GM21423 (cell line): ENCODE measurements around the gene TMEM127.
"Not testable (repeated sequence)": the region's sequence is repeated elsewhere in the genome, so short reads cannot be mapped to it uniquely, and the experiment has no call there.

Source experiments
- ATAC-seq: cut with Tn5 transposase; IDR thresholded peaks from one replicate; pipeline ENCODE4 v1.9.1; 2021; ENCODE audit warnings: mild to moderate bottlenecking, moderate library complexity; ENCODE audit not compliant: unreplicated experiment

Gene TMEM127

DNA sequence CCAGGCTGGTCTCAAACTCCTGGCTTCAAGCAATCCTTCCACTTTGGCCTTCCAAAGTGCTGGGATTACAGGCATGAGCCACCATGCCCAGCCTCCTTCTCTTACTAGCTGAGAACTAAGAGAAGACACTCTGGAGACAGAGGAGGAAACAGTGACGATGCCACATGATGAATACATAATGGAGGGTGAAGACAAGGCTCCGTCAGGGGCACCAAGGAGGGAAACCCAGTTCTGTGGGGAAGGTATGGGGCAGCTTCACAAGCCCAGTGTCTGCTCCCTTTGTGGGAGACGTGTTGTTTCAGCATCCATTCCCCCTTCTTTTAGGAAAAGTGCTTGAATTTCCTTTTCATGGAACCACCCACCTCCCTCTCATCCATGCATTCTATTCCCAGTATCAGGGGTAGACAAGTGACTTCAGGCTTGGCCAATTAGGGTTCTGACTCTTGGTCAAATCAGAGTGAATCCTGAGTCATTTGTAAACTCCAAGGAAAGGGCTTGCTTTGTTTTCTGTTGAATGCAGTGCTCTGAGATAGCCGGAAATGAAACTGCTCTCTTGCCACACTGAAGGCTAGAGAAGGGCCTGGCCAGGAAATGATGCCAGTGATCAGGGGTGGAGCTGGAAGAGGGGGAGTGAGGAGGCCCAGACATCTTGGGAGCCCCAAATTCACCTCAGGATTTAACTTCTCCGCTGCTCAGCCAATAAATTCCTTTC, 23.7 kb downstream of the TMEM127 start:
- peak; percentile 77 for ATAC-seq

- ATAC-seq, result no peak
Measured at GRCh38 chr2:96241227-96241626, 24.6 kb downstream of the TMEM127 start.

- ATAC-seq, result no peak
Measured at GRCh38 chr2:96240341-96241038, 25.3 kb downstream of the TMEM127 start.

GRCh38 chr2:96239745-96240264, 26.0 kb downstream of the TMEM127 start:
- no peak for ATAC-seq

GRCh38 chr2:96239091-96239490, 26.7 kb downstream of the TMEM127 start:
- ATAC-seq, result no peak

GRCh38 chr2:96238266-96238665, 27.5 kb downstream of the TMEM127 start:
- no peak for ATAC-seq

GRCh38 chr2:96236882-96237281, 28.9 kb downstream of the TMEM127 start:
- ATAC-seq, result no peak

GRCh38 chr2:96233880-96234316, 31.9 kb downstream of the TMEM127 start:
- ATAC-seq, result peak; percentile 89

- ATAC-seq, result no peak
Measured at GRCh38 chr2:96233436-96233835, 32.4 kb downstream of the TMEM127 start.

DNA sequence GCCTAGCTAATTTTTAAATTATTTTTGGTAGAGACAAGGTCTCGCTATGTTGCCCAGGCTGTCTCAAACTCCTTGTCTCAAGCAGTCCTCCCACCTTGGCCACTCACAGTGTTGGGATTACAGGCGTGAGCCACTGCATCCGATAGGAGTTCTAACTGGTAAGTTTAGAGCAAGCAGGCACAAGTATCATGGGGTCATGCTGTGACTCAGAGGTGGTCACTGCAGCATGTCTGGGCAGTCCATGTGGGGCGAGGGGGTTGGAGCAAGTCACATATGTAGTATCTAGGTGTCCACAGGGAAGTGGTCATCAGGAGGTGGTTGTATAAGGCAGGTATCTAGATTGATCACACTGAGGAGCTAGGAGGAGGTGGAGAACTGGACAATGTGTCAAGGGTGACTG, 34.5 kb downstream of the TMEM127 start:
- ATAC-seq, result no peak

DNA sequence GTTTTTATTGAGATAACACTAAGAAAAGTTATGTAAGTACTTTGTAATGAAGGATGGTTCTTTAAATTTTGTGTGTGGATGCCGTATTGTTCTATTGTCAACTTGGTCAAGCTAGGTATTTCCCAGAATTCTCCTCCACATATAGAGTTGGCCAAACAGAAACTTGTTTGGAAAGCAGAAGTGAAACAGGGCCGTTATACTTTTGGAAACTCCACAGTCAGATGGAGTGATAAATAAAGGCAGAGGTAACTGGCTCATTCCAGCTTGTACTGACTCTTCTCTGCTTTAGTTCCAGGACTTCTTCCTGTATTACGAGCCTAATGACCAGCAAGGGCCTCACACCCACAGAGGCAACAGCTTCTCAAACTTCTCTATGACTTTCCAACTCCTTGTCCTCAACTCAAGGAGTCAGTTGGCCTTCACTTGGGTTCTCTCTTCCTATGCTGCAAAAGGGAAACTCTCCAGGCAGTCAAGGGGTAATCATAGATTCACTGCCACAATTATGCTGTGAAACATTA, 40.7 kb downstream of the TMEM127 start:
- peak; percentile 77 for ATAC-seq

GRCh38 chr2:96221106-96221505, 44.7 kb downstream of the TMEM127 start:
- ATAC-seq, result not testable (repeated sequence)

DNA sequence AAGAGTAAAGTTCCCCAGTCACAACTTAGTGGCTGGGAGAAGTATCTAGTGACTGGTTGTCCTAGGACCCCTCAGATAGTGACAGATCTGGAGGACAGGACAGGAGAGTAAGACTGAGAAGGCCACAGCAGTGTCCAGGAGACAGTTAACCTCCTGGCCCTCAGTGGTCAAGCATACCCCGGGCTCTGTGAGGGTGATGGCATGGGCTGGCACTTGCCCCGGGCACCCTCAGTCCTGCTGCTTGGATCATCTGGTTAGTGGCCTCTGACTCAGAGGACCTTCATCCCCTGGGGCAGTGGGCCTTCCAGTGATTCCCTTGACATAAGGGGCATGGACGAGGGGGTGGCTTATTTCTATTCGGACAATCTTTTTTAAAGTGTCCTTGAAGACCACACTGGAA, 45.8 kb downstream of the TMEM127 start:
- ATAC-seq, result not testable (repeated sequence)

GRCh38 chr2:96218508-96219131, 47.2 kb downstream of the TMEM127 start:
- ATAC-seq, result no peak

DNA sequence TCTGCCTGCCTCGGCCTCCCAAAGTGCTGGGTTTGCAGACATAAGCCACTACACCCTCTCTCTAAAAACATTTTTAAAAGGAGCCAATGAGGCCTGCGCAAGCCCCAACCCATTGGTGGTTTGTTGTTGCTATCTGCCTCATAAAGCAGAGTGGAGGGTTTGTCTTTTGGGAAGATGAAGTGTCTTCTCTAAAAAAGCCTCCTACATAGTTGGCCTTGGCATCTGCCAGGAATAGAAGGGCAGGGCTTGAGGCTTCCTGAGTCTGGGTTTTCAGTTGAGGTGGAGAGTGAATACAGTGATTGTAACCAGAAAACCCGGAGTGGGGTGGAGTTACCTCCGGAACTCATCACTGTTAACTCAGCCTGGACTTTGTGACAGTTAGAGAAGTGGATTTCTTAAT, 51.2 kb downstream of the TMEM127 start:
- ATAC-seq, result no peak

DNA sequence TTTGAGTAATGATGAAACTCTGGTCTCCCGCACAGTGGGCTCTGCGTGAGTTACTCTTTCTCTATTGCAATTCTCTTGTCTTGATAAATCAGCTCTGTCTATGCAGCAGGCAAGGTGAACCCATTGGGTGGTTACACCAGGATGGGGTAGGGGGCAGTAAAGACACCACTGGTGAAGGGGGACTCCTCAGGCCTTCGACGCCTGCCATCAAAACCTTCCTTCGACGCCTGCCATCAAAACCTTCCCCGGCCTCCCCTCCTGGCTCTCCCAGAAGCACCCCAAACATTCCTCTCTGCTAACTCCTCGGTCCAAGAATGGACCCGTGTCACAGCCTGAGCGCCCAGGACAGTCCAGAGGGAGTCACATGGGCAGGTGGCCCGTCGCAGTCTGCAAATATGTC, 52.4 kb downstream of the TMEM127 start:
- no peak for ATAC-seq

GRCh38 chr2:96212339-96212738, 53.5 kb downstream of the TMEM127 start:
- ATAC-seq, result no peak

- no peak for ATAC-seq
Measured at GRCh38 chr2:96209729-96210085, 56.1 kb downstream of the TMEM127 start.

DNA sequence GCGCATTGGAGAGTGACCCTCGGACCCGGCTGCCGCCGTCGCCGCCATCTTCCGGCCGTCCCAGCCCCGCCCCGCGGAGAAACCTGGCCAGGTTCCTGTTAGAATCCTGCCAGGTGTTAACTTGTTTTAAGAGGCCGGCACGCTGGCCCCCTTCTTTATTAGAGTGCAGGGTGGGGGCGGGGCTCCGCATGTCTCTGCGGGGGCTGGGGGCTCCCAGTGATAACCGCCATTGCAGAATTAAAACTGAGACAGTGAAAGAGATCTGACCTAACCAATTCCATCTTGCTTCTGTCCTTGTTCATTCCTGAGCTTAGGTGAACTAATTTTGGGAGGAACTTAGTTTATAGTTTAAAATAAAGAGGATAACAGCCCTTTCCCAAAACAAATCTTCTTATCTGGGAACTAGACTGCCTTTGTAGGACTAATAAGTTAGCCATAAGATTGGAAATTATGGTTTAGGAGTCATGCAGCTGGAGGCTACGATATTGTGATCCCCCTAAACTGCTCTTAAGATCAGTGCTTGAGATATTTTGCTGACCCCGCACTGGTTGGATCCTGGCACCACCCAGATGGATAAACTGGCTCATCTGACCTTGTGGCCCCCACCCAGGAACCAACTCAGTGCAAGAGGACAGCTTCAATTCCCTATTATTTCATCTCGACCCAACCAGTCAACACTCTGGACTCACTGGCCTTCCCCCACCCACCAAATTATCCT, 56.6 kb downstream of the TMEM127 start:
- no peak for ATAC-seq

DNA sequence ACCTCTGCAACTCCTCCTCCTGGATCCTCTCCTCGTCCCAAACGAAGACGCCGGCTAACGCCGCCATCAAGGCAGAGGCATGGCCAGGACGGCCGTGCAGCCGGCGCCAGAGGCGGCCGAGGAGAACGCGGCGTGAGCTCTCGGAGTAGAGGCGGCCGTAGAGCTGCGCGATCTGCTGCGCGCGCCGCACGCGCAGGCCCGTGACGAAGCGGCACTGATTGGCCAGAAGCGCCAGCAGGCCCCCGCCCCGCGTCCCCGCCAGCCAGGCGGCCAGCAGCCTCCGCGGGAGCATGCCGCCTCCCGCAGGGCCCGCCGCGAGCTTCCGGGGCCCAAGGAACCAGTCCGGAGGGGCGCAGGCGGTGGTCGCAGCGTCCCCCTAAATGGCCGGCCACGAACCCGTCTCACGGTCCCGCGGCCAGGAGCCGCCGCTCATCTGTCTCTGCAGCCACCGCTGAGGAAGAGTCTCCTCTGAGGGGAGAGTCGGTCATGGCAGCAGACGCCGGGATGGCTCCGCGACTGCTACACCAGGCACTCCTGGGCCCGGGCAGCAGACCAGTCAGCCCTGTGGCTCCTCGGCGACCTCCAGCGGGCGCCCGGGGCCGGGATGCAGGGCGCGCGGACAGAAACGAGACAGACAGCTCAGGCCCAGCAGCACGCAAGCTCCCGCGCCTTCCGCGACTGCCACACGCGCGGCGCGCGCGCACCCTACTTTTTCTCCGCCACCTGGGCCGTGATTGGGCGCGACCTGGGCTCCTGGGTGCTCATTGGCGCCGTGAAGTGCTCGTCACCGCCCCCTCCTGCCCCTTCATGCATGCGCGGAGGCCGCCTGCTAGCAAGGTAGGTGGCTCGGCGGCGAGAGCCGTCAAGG, 57.4 kb downstream of the TMEM127 start, which contains the start of gene STARD7:
TSS of gene STARD7 (minus strand) at position 685 of the 868 bp plus-strand sequence. CDS start at position 292, 393 bp downstream.
- ATAC-seq, result peak; percentile 89
